ENCODE results near the gene RMRP. TPM values are rescaled to one million over a fixed set of nuclear protein-coding genes. Genes with fewer than 3 reads are reported as not detected.
A peak's percentile ranks its signal among the peaks of the same experiment; 100 is the strongest.

The RMRP gene
- total and polyA plus RNA-seq, 2 experiments from 2014 or later, result 3,174 TPM; not detected in 1

DNA sequence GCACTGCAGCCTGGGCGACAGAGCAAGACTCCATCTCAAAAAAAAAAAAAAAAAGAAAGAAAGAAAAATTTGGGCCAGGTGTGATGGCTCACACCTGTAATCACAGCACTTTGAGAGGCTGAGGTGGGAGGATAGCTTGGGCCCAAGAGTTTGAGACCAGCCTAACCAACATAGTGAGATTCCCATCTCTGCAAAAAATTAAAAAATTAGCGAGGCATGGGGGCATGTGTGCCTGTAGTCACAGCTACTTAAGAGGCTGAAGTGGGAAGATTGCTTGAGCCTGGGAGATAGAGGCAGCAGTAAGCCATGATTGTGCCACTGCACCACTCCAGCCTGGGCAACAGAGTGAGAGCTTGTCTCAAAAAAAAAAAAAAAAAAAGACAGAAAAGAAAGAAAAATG is 4.2 kb downstream of the RMRP start:
- WGBS (ENCODE audit: low lambda C conversion rate, missing lambda C conversion rate), result 95% methylated on average over 2 of the region's 2 CpGs

DNA sequence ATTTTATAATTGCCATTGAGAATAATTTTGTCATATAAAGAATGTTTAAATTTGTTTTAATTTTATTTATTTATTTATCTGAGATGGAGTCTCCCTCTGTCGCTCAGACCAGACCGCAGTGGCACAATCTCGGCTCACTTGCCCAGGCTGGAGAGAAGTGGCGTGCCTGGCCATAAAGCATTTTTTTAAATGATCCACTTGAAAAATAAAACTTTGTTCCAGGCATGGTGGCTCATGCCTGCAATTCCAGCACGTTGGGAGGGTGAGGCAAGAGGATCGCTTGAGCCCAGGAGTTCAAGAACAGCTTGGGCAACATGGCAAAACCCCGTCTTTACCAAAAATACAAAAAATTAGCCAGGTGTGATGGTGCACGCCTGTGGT is 5.0 kb downstream of the RMRP start:
- Histone ChIP-seq H3K27me3 (no peaks in the 10 kb centered on the region), H3K9me2 (replicated peaks; ENCODE audit: insufficient read depth) (no peaks in the 10 kb centered on the region), H3K79me2 (no peaks in the 10 kb centered on the region), H3K27ac (peak overlapping the region; percentile 86), H3K9me3 (ENCODE audit: low read depth) (no peaks in the 10 kb centered on the region), H2AFZ (no peak overlapping the region), H4K20me1 (ENCODE audit: insufficient read depth, poor library complexity, severe bottlenecking) (no peaks in the 10 kb centered on the region), H3K36me3 (replicated peaks; ENCODE audit: insufficient read depth, low read depth) (no peaks in the 10 kb centered on the region), H3K4me2 (no peak overlapping the region), H3K4me1 (ENCODE audit: insufficient read depth) (peaks cover 5% of the 10 kb centered on the region), H3K4me3 (no peak overlapping the region)
- 87% methylated on average over 8 of the region's 8 CpGs for WGBS (ENCODE audit: low lambda C conversion rate, missing lambda C conversion rate)
- no peak for DNase-seq (ENCODE audit: low spot score)
- TF ChIP-seq EZH2 (IDR thresholded peaks at IDR 0.05; ENCODE audit: borderline replicate concordance), result no peak
- no peak for TF ChIP-seq CTCF (IDR thresholded peaks at IDR 0.05; ENCODE audit: poor library complexity)
- no peak for TF ChIP-seq EZH2phosphoT487 (IDR thresholded peaks at IDR 0.05; ENCODE audit: low read depth, severe bottlenecking, unreplicated experiment)

More for the DNA sequence above, 4.2 kb downstream of the RMRP start:
- Histone ChIP-seq H3K27ac (no peak overlapping the region), H3K4me2 (no peak overlapping the region), H3K4me3 (no peak overlapping the region), H3K36me3 (replicated peaks; ENCODE audit: insufficient read depth, low read depth) (no peaks in the 10 kb centered on the region), H3K79me2 (no peaks in the 10 kb centered on the region), H3K4me1 (ENCODE audit: insufficient read depth) (peaks cover 5% of the 10 kb centered on the region), H2AFZ (no peak overlapping the region), H3K27me3 (no peaks in the 10 kb centered on the region), H4K20me1 (ENCODE audit: insufficient read depth, poor library complexity, severe bottlenecking) (no peaks in the 10 kb centered on the region), H3K9me2 (replicated peaks; ENCODE audit: insufficient read depth) (no peaks in the 10 kb centered on the region), H3K9me3 (ENCODE audit: low read depth) (no peaks in the 10 kb centered on the region)
- no peak for DNase-seq (ENCODE audit: low spot score)
- TF ChIP-seq EZH2phosphoT487 (IDR thresholded peaks at IDR 0.05; ENCODE audit: low read depth, severe bottlenecking, unreplicated experiment) (no peak), CTCF (IDR thresholded peaks at IDR 0.05; ENCODE audit: poor library complexity) (no peak), EZH2 (IDR thresholded peaks at IDR 0.05; ENCODE audit: borderline replicate concordance) (no peak)

DNA sequence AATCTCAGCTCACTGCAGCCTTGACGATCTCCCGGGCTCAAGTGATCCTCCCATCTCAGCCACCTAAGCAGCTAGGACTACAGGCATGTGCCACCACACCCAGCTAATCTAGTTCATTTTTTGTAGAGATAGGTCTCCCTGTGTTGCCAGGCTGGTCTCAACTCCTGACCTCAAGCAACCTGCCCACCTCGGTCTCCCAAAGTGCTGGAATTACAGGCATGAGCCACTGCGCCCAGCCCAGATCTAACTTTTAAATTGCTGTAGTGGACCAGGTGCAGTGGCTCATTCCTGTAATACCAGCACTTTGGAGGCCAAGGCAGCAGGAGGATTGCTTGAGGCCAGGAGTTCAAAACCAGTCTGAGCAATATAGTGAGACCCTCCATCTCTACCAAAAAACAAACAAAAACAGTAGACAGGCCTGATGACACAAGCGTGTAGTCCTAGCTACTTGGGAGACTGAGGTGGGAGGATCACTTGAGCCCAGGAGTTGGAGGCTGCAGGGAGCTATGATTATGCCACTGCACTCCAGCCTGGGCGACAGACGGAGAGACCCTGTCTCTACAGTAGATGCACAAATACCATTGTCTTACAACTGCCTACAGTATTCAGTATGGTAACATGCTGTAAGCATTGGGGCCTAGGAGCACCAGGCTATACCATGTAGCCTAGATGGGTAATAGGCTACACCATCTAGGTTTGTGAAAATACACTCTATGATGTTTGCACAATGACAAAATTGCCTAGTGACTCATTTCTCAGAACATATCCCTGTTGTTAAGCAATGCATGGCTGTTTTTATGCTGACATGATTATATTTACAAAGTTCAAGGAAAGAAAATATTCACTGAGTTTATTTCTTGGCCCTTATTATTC is 5.6 kb downstream of the RMRP start:
- Histone ChIP-seq H3K27ac (peak overlapping the region; percentile 91), H3K4me1 (ENCODE audit: insufficient read depth) (peaks cover 8% of the 10 kb centered on the region)

More for the DNA sequence above, 5.6 kb downstream of the RMRP start:
- Histone ChIP-seq H3K79me2 (no peaks in the 10 kb centered on the region), H3K36me3 (replicated peaks; ENCODE audit: insufficient read depth, low read depth) (no peaks in the 10 kb centered on the region), H4K20me1 (ENCODE audit: insufficient read depth, poor library complexity, severe bottlenecking) (no peaks in the 10 kb centered on the region), H3K9me2 (replicated peaks; ENCODE audit: insufficient read depth) (no peaks in the 10 kb centered on the region), H2AFZ (no peak overlapping the region), H3K4me3 (no peak overlapping the region), H3K9me3 (ENCODE audit: low read depth) (no peaks in the 10 kb centered on the region), H3K4me2 (no peak overlapping the region), H3K27me3 (no peaks in the 10 kb centered on the region)
- peak; percentile 65 for DNase-seq (ENCODE audit: low spot score)
- TF ChIP-seq CTCF (IDR thresholded peaks at IDR 0.05; ENCODE audit: poor library complexity) (no peak), EZH2 (IDR thresholded peaks at IDR 0.05; ENCODE audit: borderline replicate concordance) (no peak), EZH2phosphoT487 (IDR thresholded peaks at IDR 0.05; ENCODE audit: low read depth, severe bottlenecking, unreplicated experiment) (no peak)
- 79% methylated on average over 7 of the region's 7 CpGs for WGBS (ENCODE audit: low lambda C conversion rate, missing lambda C conversion rate)
